ENCODE results near the gene RAB6A. TPM values are rescaled to one million over a fixed set of nuclear protein-coding genes. Genes with fewer than 3 reads are reported as not detected.

RAB6A gene
- 173 and 218 TPM in 2 replicates for total RNA-seq
- 110 and 119 TPM in 2 replicates for polyA plus RNA-seq

DNA sequence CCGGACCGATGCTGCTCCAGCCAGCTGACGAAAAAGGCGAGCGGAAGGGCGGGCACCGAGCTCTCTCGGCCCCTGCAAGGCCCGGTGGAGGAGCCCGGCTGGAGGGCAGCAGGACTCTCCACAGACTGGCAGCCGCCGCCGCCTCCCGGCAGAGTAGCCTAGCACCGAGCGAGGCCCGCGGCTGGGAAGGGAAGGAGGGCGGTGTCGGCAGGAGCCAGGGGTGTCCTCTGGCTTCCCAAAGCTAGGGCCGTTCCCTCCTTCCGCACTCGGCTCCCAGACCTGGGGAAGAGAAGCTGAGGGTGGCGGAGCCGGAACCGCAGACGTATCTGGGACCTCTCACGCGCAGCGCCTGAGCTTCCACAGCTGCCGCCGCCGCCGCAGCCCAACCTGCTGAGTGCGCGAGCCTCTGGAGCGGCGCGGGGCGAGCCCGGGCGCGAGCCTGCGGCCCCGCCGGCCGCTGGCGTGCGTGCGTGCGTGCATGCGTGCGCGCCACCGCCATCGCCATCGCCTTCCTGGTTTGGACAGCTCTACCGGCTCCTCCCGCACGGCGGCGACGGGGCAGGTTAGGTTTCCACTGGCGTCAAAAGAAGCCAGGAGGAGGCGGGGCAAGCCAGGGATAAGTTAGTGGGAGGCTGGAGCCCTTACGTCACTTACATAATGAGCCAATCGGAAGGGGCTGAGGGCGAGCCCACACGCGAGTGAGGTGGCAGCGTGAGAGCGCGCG is at the start of gene RAB6A:
Gene RAB6A, minus strand, starts transcription at position 396 of the 724 bp plus-strand sequence. CDS start 439 bp downstream, outside the sequence.
- H3K9me3 ChIP-seq (ENCODE audit: low read depth) = no peaks in the 10 kb centered on the region
- TF ChIP-seq CTCF (IDR thresholded peaks at IDR 0.05; ENCODE audit: low read depth, low read length) = peak; percentile 14
- peak; percentile 100 for DNase-seq (ENCODE audit: low read depth in 1 of 2, low spot score in 1 of 2)
- peak within 1 kb of the TSS; percentile 89 for H3K27ac ChIP-seq
- H3K4me1 ChIP-seq (ENCODE audit: low read depth) = peaks cover 17% of the 10 kb centered on the region
- no peaks in the 10 kb centered on the region for H3K27me3 ChIP-seq
- H3K36me3 ChIP-seq = no peaks in the 10 kb centered on the region
- H3K4me3 ChIP-seq = peak within 1 kb of the TSS; percentile 89

DNA sequence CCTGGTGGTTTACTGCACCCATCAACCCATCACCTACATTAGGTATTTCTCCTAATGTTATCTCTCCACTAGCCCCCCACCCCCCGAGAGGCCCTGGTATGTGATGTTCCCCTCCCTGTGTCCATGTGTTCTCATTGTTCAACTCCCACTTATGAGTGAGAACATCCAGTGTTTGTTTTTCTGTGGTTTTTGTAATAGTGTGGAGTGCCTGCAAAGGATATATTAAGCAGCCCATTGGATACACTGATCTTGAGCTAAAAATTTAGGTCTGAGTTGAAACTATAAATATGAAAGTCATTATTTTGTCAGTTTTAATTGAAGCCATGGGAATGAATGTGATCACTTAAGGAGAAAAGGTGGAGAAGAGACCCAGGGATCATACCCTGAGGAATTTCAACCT is 49.8 kb upstream of the RAB6A start:
- Histone ChIP-seq H3K9me3 (ENCODE audit: low read depth) (no peaks in the 10 kb centered on the region), H3K4me3 (no peak overlapping the region), H3K36me3 (no peaks in the 10 kb centered on the region), H3K27me3 (no peaks in the 10 kb centered on the region), H3K4me1 (ENCODE audit: low read depth) (no peaks in the 10 kb centered on the region), H3K27ac (no peak overlapping the region)
- no peak for TF ChIP-seq CTCF (IDR thresholded peaks at IDR 0.05; ENCODE audit: low read depth, low read length)
- DNase-seq (ENCODE audit: low read depth in 1 of 2, low spot score in 1 of 2) = no peak

- Histone ChIP-seq H3K36me3 (no peaks in the 10 kb centered on the region), H3K4me3 (no peak overlapping the region), H3K4me1 (ENCODE audit: low read depth) (no peaks in the 10 kb centered on the region), H3K27me3 (no peaks in the 10 kb centered on the region), H3K9me3 (ENCODE audit: low read depth) (no peaks in the 10 kb centered on the region), H3K27ac (no peak overlapping the region)
- DNase-seq (ENCODE audit: low read depth in 1 of 2, low spot score in 1 of 2) = no peak
- no peak for TF ChIP-seq CTCF (IDR thresholded peaks at IDR 0.05; ENCODE audit: low read depth, low read length)
These were observed 47.2 kb upstream of the RAB6A start for GRCh38 chr11:73808052-73808451.

DNA sequence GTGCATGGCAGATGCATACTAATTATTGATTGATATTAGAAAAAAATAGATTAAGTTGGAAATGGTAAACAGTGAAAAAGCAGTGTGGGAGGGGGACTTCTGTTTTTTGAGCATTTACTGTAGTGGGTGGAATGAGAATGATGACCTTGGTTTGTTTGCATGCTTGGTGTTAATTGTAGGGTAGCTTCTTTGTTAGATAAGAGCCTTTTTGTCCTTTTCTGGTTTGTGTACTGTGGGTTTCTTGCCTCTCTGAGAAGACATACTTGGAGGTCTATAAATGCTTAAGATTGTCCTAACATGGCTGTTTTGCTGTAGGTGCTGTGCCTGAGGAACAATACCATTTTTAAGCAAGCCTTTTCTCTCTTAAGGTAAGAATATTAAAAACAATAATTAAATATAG is 43.8 kb upstream of the RAB6A start:
- Histone ChIP-seq H3K9me3 (ENCODE audit: low read depth) (no peaks in the 10 kb centered on the region), H3K27ac (no peak overlapping the region), H3K4me1 (ENCODE audit: low read depth) (no peaks in the 10 kb centered on the region), H3K4me3 (no peak overlapping the region), H3K27me3 (no peaks in the 10 kb centered on the region), H3K36me3 (no peaks in the 10 kb centered on the region)
- no peak for TF ChIP-seq CTCF (IDR thresholded peaks at IDR 0.05; ENCODE audit: low read depth, low read length)
- DNase-seq (ENCODE audit: low read depth in 1 of 2, low spot score in 1 of 2) = no peak

DNA sequence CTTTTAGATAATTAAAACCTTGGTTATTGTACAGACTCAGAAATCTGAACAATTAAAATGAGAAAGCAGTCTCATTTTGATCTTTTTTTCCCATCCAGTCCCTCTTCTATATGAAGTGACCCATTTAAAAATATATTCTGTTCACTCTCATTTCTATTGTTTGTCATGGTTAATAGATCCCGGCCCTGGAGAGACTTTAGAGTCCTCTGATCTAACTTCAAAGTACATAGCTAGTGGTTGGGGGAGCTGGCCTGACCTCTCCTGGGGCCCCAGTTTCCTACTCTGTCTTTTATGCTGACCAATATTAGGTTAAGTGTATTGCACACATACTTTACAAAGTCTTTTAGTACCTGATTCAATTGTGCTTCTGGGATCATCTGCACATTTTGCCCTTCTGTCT is 40.3 kb upstream of the RAB6A start:
- TF ChIP-seq CTCF (IDR thresholded peaks at IDR 0.05; ENCODE audit: low read depth, low read length) = no peak
- no peaks in the 10 kb centered on the region for H3K36me3 ChIP-seq

More for the DNA sequence above, 40.3 kb upstream of the RAB6A start:
- H3K4me1 ChIP-seq (ENCODE audit: low read depth) = no peaks in the 10 kb centered on the region
- no peak overlapping the region for H3K4me3 ChIP-seq
- no peak for DNase-seq (ENCODE audit: low read depth in 1 of 2, low spot score in 1 of 2)
- H3K27me3 ChIP-seq = no peaks in the 10 kb centered on the region
- H3K27ac ChIP-seq = no peak overlapping the region
- no peaks in the 10 kb centered on the region for H3K9me3 ChIP-seq (ENCODE audit: low read depth)

Measured in cardiac muscle cell (in vitro differentiated cells and primary cell).